Erythroblast (primary cell): ENCODE data around the gene NKAIN2.

Experiments used
- GATA1 ChIP-seq: IDR thresholded peaks from 2 replicates; pipeline ENCODE4 v1.6.1; 2011; ENCODE audit warnings: low read depth, mild to moderate bottlenecking, control low read depth, low read length, moderate library complexity
- POLR2A ChIP-seq: IDR thresholded peaks from 2 replicates; pipeline ENCODE4 v1.6.1; 2011; ENCODE audit warnings: mild to moderate bottlenecking, low read length

DNA sequence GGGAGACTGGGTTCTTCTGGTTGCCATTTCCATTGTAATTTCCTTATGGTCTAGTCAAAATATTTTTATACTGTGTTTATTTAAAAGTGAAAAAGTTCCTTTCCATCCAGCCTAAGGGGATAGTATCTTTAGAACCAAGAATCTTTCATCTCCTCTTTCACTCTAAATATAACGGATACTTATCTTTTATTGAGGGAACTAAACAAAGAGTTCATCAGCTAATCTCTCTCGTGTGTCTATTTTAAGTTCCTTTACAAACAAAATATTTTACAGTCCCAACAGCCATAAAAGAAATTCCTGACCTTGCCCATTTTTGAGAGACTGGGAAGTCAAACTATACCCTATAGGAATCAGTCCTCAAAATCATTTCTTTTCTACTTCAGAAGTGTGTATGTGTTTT lies 232.7 kb downstream of the NKAIN2 start:
- TF ChIP-seq POLR2A (no peak), GATA1 (no peak)
